Measurements from ENCODE around the gene STK39.

The STK39 gene

DNA sequence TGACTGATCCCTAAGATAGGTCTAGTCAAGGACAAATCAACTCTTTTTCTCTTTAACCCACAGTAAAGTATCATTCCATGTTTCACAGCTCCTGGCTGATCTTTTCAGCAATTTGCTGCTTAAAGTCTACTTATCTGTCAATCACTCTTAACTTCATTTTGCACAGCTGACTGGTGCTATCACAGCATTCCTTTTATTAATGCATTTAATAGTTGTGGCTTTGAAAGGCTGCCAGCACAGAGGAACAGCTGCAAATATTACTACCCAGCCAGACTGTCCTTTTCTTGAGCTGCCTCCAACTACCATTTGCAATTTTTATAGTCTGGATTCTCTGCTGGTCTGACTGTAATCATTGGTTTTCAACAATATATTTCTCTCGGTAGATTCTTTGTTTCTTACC, 303.5 kb downstream of the STK39 start:
- DNase-seq, result no peak

DNA sequence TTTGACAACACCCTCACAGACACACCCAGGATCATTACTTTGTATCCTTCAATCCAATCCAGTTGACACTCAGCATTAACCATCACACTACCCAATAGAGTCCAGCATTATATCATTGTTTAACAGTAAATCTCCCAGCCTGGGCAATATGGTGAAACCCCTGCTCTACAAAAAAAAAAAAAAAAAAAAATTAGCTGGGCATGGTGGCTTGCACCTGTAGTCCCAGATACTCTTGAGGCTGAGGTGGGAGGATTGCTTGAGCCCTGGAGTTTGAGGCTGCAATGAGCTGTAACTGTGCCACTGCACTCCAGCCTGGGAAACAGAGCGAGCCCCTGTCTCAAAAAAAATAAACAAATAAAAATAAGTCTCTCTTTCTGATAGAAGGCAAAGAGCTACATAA, 304.0 kb downstream of the STK39 start:
- DNase-seq, result no peak

DNA sequence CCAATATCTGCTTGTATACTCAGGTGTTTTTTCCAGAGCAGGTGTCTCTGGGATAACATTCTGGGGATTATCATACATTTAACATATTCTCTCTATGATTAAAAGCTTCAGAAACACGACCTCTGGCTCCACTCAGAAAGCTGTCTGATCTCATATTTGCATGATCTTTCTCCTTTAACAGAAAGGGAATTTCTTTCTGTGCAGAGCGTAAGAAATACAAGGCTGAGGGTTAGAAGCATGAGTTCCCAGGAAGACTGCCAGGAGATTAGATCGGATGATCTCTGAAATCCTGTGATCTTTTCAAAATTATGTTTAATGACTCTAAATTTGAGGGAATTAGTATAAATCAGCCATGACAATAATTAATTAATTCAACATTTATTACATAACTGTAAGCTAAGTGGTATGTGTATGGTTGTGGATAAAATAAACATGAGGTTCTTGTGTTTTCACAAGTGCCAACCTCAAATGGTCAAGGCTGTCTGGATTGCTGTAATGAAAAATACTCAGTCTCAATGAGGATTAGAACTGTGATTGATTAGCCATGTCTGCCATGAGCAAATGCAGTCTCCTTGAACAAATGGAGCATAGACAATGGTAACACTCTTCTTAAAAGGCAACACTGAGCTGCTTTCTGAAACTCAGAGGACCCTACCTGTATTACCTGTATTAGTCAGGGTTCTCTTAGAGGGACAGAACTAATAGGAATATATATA, 304.9 kb downstream of the STK39 start:
- no peak for DNase-seq

DNA sequence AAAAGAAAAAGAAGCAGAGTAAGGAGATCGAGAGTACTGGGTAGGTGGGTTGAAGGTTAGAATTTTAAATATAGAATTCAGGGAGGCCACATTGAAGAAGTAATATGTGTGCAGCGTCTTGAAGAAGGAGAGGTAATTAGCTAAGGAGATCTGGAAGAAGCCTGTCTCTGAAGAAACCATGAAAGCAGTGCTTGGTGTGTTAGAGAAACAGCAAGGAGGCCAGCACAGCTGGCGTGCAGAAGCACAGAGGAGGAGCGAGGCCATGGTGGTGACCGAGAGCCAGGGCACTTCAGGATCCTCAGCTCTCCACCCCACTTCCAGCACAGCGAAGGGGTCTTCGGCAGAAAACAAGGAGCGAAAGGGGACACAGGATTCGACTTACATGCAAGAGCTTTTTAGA, 305.8 kb downstream of the STK39 start:
- no peak for DNase-seq

DNA sequence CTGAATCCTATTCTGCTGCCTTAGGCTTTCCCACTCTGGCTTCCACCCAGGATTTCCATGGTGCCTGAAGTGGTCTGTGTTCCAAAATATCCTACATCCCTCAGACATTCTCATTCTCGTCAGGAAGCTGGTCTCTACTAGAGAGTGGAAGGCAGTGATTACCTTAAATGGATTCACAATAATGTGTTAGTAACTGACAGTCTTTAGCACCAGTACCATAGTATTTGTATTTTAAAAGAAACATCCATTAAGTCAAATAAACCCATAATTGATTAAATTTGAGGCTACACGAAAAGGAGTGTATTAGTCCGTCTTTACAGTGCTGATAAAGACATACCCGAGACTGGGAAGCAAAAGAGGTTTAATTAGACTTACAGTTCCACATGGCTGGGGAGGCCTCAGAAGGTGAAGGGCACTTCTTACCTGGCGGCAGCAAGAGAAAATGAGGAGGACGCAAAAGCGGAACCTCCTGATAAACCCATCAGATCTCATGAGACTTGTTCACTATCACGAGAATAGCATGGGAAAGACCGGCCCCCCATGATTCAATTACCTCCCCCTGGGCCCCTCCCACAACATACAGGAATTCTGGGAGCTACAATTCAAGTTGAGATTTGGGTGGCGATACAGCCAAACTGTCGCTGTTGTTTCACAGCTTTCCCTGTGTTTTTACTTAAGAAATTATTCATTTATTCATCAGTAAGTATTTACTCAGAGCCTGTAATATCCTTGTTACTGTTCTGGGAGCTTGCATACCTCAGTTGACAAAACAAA, 306.5 kb downstream of the STK39 start:
- no peak for DNase-seq

DNA sequence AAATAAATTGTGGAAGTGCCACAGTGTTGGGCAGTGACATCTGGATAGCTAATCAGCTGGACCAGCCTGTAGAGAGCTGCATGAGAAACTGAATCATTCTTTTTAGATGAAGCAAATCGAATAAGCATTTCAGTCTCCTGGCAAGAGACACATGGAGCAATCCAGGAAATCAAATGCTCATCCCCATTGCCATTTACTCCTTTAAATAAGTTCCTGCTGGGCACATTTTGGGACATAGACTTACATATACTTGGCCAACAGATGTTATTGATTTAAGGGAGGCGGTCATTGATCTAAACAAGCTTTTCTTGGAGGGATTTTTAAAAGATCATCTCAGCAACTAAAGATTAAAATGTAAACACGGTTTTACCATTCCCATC, 307.1 kb downstream of the STK39 start:
- DNase-seq, result peak; percentile 2

DNA sequence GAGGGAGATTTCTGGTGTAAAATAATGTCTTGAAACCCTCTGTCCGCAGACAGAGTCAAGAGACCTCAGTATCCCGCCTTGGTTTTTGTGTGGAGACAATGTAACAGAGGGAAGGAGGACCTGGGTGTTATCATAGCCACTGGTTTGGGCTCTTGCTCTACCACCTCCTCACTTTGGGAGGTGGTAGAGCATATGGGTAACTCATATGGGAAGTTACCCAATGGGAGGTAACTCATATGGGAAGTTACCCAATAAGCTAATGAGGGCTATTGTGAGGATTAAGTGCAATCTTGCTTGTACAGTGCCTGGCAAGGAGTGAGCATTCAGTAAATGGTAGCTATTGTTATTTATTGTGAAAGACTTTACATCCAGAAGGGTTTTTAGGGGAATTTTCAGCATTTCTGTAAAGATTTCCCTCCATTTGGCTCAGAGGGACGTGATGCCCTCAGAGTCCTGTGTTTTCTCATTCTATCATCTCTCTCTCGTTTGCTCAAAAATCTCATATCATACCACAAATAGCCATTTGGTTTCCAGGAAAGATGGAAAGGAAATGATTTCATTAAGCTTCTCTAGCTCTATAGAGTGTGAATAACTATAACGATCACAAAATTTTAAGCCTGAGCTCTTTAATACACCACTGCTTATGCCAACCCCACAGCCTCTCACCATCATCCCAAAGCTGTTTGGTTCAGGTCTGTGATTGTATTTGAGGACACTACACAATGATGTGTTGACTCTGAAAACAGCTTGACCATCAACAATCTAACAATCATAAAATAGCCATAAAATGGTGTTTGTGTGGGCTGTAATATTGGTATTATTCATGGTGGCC, 307.7 kb downstream of the STK39 start:
- DNase-seq, result peak; percentile 29

DNA sequence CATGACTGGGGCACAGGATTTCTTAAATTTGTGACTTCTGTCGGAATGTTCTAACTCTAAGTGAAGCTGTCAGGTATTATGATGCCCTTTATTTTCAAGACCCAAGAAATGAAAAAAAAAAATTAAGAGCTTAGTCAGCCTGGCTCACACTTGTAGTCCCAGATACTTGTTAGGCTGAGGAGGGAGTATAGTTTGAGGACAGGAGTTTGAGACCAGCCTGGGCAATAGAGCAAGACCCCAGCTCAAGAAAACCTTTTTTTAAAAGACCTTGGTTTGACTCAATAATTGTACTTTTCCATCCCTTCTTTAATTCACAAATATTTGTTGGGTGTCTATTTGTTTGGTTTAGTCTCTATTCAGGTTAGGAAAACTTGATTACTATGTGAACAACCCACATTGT, 310.0 kb downstream of the STK39 start:
- no peak for DNase-seq

DNA sequence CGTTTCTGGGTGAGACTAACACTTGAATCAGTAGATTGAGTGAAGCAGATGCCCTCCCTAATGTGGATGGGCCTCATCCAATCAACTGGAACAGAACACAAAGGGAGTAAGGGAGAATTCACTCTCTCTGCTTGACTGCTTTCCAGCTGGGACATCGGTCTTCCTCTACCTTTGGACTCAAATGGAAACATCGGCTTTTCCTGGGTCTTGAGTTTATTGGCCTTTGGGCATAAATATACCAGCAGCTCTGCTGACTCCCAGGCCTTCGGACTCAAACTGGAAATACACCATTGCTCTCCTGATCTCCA, 311.6 kb downstream of the STK39 start:
- DNase-seq, result no peak

DNA sequence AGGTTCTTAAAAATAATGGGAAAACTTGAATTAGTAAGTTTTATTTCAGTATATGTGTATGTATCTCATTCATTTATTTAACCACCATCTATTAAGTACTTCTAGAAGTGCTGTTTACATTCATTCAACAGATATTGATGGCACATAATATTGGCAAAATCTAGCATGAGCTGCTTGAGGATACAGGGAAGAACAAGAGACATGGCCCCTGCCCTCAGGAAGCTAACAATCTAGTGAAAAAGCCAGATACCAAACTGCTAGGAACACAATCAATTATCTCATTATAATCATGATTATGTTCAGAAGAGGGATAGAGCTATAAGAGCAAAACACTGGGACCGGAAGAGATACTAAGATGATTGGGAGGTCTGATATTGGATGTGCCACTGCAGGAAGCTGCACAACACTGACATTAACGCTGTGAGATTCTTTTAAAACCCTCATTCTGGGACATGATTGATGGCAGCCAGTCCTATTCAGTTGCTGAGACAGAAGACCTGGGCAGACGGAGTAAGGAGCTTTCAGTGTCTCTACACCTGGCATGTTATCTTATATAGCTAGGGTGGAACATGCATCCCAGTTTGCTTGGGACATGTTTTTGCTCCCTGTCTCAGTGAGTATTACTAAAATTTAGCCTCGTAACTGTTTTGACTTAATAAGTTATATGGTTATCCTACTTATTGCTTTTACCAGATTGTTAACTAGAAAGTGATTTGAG, 314.1 kb downstream of the STK39 start:
- DNase-seq, result no peak

DNA sequence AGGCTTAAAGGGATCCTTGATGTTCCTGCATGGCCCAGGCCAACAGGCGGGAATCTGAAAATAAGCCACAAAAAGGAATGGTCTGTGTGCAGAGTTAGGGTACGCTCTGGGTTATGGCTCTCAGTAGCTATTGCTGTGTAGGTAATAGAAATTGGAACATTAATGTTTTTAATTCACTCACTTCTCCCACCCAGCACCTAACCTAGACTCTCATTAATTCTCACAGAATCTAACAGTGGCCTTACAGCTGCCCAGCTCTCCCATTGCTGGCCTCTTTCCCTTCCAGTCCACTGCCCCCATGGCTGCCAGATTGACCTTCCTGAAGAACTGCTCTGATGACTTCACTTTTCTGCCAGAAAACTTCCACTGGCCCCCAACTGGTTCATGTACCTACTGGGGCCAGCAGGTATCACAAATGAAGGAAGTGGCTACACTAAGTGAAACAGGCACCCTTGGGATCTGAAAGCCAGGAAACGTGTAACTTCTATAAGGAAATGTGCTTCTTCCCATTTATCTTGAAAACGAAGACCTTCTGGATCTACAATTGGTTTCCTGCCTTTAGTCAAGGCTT, 315.2 kb downstream of the STK39 start:
- no peak for DNase-seq

DNA sequence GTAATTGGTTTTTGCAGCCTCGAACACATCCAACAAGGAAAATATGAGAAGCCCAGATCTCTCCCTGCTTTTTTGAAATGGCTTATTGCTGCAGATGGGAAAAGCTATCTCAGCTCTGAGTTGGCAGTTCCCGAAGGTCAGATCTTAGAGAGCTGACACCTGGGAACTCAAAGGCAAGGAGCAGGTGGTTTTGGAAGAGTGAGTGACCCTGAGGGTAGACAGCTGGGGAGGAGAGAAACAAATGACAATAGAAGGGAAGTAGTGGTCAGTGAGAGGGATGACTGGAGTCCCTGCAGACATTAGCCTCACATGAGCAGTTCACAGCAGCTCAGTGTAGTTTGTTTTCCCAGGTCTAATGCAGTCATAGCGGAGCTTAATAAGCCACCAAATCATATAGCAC, 317.9 kb downstream of the STK39 start:
- DNase-seq, result no peak

DNA sequence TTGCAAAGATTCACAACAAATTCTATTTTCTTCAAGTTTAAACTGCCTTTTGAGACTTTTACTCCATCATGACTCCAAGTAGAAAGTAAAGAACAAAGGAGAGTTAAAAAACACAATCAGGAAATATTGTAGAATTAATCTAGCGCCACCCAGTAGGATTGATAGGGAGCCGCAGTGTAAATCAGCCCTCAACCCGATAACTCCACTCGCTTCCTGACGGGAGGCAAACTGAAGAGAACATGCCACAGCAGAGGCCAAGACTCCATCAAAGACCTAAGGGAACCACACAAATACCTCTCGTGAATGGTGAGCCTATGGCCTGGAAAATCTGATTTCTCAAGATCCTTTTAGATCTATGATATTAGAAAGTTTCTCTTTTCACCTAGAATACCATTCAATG, 319.0 kb downstream of the STK39 start:
- no peak for DNase-seq

DNA sequence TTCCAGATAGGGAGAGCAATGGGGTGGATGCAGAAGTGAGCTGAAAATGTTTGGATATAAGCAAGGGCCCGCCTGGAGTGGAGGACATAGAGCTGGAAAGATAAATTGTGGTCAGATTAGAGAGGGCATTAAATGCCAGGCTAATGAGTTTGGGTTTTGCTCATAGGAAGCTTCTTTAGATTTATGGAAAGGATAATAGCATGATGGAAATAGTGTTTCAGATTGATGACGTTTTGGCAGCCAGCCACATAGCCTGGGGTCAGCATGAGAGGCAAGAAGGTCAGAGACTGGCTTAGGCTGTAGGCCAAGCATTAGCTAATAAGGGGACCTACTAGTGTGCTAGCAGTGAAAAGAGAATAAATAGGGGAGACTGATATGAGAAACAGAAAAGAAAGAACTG, 321.6 kb downstream of the STK39 start:
- no peak for DNase-seq

DNA sequence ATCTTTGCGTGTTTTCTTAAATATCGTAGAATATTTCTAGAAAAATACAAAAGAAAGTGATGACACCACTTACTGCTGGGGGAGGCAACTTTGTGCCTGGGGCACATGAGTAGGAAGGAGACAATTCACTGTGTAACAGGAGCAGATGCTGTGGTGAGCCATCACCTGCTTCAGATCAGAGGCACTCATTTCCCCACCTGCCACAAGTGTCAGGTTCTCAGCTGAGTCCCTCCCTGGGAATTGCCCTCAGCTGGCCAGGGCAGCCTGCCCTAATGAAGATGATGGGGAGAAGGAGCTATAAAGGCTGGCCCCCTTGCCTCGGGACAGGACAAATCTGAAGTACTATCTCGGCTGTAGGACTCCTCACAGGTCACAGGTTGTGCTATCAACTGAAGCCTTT, 322.8 kb downstream of the STK39 start:
- DNase-seq, result no peak

DNA sequence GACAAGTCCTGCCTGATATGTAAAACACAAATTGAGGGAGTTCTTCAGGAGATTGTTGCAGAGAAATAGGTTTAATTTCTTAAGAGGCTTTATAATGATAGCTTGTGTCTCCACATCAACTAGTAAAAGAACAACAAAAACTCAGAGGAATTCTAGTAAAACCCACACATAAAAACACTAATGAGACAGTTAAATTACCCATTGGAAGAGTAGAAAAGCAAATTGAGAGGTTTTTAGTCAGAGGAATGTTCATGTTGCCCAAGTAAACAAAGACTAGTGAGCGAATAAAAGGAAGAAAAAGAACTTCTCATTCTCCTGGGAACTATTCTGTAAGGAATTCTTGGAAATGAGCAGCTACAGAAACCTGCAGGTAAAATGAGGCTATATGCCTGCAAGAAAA, 330.6 kb downstream of the STK39 start:
- no peak for DNase-seq

DNA sequence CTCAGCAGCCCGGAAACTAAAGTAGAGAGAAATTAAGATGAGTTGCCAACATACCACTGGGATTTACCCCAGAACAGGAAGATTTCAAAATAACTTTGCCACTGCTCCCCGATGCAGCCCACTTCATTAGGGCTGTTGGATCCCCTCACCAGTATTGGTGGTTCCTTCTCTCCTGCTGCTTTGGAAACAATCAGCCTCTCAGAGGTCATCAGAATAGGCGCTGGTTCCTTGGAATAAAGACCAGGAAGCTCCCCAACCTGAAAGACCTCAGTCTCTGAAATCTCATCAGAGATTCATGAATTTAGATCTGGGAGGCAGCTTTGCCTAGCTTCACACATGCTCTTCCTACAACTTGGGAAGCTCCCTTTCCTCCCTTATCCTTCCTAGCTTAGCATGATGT, 332.4 kb downstream of the STK39 start:
- no peak for DNase-seq

DNA sequence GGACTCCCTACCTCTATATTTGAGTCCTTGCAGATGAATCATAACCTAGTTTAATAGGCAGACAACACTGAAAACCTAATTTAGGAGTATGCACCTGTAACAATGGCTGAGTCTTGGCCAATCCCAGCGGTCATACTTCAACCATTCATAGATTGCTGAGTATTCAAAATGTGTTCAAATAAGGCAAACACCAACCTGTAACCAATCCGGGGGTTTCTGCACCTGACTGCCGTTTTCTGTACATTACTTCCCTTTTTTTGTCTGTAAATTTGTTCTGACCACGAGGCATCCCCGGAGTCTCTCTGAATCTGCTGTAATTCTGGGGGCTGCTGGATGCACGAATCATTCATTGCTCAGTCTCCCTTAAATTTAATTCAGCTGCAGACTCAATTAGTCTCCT, 338.6 kb downstream of the STK39 start:
- DNase-seq, result no peak

DNA sequence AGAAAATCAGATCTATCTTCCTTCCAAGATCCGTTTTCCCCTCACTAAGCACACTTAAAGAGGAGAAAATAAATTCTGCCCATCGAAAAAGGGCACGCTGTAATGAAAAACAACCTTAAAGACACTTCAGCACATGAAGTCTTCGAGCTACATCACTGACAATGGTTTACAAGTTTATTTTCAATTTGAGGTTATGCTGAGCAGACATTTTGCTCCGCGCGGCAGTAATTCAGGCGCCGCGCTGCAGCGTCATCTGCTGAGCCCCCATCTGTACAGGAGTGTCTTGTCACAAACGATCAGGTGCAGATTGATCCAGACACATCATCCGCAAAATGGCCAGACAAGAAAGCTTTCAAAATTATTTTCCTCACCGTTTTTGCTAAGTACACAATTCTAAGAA, 341.7 kb downstream of the STK39 start:
- DNase-seq, result no peak

All from inflammatory macrophage treated with lipopolysaccharide for 4 hours (primary cell).